ENCODE data around the gene HMCN1.

DNA sequence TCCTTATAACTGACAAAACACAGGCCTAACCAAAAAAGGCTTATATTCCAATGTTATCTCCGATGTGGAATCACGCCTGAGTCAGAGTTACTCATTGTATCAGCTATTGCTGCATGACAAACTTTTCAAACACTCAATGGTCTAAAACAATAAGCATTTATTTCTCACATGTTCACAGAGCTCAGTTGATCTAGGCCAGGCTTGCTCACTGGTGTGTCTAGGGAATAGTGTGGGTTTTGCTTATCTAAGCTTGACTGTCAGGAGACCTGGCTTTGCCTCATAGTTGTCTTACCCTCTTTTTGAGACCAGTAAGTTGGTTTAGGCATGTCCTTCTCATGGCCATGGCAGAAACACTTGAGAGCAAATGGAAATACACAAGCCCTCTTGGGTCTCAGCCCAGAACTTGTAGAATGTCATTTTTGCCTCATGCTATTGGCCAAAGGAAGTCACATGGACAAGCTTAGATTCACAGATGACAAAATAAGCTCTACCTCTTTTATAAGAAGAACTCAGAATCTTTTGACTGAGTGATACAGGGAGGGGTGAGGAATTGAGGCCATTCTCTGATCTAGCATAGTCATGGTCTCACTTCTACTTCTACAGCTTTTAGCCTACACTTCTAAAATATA lies 130.8 kb downstream of the HMCN1 start:
- TF ChIP-seq, protein P1, sequence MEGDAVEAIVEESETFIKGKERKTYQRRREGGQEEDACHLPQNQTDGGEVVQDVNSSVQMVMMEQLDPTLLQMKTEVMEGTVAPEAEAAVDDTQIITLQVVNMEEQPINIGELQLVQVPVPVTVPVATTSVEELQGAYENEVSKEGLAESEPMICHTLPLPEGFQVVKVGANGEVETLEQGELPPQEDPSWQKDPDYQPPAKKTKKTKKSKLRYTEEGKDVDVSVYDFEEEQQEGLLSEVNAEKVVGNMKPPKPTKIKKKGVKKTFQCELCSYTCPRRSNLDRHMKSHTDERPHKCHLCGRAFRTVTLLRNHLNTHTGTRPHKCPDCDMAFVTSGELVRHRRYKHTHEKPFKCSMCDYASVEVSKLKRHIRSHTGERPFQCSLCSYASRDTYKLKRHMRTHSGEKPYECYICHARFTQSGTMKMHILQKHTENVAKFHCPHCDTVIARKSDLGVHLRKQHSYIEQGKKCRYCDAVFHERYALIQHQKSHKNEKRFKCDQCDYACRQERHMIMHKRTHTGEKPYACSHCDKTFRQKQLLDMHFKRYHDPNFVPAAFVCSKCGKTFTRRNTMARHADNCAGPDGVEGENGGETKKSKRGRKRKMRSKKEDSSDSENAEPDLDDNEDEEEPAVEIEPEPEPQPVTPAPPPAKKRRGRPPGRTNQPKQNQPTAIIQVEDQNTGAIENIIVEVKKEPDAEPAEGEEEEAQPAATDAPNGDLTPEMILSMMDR (IDR thresholded peaks at IDR 0.05; ENCODE audit: low read depth, low read length) = no peak
- no peak for TF ChIP-seq POLR2A (IDR thresholded peaks at IDR 0.05; ENCODE audit: extremely low read depth, insufficient read length)
- TF ChIP-seq MYC (IDR thresholded peaks at IDR 0.05; ENCODE audit: low read depth, low read length) = no peak
- TF ChIP-seq, protein P2, sequence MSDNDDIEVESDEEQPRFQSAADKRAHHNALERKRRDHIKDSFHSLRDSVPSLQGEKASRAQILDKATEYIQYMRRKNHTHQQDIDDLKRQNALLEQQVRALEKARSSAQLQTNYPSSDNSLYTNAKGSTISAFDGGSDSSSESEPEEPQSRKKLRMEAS (IDR thresholded peaks at IDR 0.05; ENCODE audit: low read depth, low read length) = no peak
